Measurements from ENCODE around the gene RAB28. TPM values are rescaled to one million over a fixed set of nuclear protein-coding genes. Genes with fewer than 3 reads are reported as not detected.

The RAB28 gene
- total and polyA plus RNA-seq, 2 experiments from 2014 or later = 15.3 to 23.9 TPM

DNA sequence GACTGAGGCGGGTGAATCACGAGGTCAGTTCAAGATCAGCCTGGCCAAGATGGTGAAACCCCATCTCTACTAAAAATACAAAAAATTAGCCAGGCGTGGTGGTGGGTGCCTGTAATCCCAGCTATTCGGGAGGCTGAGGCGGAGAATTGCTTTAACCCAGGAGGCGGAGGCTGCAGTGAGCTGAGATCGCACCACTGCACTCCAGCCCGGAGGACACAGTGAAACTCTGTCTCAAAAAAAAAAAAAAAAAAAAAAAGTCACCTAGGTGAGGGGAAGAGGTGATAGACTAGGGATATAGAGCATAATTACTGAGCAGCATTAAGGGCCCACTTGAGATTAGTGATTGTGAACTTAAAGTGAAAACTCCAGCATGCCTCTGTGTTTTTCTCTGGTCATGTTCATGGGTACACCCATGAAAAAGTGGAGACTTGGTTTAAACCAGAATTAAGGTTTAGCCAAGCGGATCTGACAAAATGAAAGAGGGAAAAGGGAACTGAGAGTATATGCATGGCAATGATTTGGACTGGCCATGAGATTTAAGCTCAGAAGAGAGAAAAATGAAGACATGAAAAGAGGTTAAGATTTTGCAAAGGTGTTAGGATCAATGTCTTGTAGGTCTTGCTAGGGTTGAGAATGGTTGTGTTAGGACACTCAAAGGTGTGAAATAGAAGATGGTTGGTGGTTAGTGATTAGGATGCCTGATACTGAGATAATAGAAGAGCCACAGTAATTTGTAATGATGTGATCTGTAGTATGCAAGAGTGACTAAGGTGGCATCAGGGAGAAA is 105.0 kb downstream of the RAB28 start:
- no peak overlapping the region for H2AFZ ChIP-seq
- ATAC-seq = no peak
- no peak overlapping the region for H3K4me3 ChIP-seq
- H3K79me2 ChIP-seq (replicated peaks; ENCODE audit: insufficient read depth) = no peaks in the 10 kb centered on the region
- Mint-ChIP-seq H3K4me1 (no peaks in the 10 kb centered on the region), H3K36me3 (ENCODE audit: low read depth) (no peaks in the 10 kb centered on the region), H3K27me3 (ENCODE audit: insufficient read depth, low read depth, poor library complexity) (no peaks in the 10 kb centered on the region), H3K27ac (no peak overlapping the region), H3K4me3 (no peak overlapping the region), H3K9me3 (no peaks in the 10 kb centered on the region)
- H3F3A ChIP-seq (replicated peaks; ENCODE audit: low read depth) = no peaks in the 10 kb centered on the region
- TF ChIP-seq ZNF114 (CRISPR knock-in tag; IDR thresholded peaks at IDR 0.05) (no peak), STAT1 (IDR thresholded peaks at IDR 0.05; ENCODE audit: unreplicated experiment) (no peak), CREB1 (CRISPR knock-in tag; IDR thresholded peaks at IDR 0.05; ENCODE audit: low read depth) (no peak), JUNB (IDR thresholded peaks at IDR 0.05; ENCODE audit: unreplicated experiment) (no peak), CTCF (conservative IDR thresholded peaks at IDR 0.05; ENCODE audit: low read depth in 2 of 2) (no peak), EZH2phosphoT487 (IDR thresholded peaks at IDR 0.05; ENCODE audit: unreplicated experiment) (no peak), EZH2 (IDR thresholded peaks at IDR 0.05; ENCODE audit: low read depth, unreplicated experiment) (no peak)
- TF ChIP-seq, protein P1, sequence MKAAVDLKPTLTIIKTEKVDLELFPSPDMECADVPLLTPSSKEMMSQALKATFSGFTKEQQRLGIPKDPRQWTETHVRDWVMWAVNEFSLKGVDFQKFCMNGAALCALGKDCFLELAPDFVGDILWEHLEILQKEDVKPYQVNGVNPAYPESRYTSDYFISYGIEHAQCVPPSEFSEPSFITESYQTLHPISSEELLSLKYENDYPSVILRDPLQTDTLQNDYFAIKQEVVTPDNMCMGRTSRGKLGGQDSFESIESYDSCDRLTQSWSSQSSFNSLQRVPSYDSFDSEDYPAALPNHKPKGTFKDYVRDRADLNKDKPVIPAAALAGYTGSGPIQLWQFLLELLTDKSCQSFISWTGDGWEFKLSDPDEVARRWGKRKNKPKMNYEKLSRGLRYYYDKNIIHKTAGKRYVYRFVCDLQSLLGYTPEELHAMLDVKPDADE (IDR thresholded peaks at IDR 0.05) = no peak
- TF ChIP-seq, protein P2, sequence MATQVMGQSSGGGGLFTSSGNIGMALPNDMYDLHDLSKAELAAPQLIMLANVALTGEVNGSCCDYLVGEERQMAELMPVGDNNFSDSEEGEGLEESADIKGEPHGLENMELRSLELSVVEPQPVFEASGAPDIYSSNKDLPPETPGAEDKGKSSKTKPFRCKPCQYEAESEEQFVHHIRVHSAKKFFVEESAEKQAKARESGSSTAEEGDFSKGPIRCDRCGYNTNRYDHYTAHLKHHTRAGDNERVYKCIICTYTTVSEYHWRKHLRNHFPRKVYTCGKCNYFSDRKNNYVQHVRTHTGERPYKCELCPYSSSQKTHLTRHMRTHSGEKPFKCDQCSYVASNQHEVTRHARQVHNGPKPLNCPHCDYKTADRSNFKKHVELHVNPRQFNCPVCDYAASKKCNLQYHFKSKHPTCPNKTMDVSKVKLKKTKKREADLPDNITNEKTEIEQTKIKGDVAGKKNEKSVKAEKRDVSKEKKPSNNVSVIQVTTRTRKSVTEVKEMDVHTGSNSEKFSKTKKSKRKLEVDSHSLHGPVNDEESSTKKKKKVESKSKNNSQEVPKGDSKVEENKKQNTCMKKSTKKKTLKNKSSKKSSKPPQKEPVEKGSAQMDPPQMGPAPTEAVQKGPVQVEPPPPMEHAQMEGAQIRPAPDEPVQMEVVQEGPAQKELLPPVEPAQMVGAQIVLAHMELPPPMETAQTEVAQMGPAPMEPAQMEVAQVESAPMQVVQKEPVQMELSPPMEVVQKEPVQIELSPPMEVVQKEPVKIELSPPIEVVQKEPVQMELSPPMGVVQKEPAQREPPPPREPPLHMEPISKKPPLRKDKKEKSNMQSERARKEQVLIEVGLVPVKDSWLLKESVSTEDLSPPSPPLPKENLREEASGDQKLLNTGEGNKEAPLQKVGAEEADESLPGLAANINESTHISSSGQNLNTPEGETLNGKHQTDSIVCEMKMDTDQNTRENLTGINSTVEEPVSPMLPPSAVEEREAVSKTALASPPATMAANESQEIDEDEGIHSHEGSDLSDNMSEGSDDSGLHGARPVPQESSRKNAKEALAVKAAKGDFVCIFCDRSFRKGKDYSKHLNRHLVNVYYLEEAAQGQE (IDR thresholded peaks at IDR 0.05; ENCODE audit: unreplicated experiment) = no peak
- TF ChIP-seq, protein P3, sequence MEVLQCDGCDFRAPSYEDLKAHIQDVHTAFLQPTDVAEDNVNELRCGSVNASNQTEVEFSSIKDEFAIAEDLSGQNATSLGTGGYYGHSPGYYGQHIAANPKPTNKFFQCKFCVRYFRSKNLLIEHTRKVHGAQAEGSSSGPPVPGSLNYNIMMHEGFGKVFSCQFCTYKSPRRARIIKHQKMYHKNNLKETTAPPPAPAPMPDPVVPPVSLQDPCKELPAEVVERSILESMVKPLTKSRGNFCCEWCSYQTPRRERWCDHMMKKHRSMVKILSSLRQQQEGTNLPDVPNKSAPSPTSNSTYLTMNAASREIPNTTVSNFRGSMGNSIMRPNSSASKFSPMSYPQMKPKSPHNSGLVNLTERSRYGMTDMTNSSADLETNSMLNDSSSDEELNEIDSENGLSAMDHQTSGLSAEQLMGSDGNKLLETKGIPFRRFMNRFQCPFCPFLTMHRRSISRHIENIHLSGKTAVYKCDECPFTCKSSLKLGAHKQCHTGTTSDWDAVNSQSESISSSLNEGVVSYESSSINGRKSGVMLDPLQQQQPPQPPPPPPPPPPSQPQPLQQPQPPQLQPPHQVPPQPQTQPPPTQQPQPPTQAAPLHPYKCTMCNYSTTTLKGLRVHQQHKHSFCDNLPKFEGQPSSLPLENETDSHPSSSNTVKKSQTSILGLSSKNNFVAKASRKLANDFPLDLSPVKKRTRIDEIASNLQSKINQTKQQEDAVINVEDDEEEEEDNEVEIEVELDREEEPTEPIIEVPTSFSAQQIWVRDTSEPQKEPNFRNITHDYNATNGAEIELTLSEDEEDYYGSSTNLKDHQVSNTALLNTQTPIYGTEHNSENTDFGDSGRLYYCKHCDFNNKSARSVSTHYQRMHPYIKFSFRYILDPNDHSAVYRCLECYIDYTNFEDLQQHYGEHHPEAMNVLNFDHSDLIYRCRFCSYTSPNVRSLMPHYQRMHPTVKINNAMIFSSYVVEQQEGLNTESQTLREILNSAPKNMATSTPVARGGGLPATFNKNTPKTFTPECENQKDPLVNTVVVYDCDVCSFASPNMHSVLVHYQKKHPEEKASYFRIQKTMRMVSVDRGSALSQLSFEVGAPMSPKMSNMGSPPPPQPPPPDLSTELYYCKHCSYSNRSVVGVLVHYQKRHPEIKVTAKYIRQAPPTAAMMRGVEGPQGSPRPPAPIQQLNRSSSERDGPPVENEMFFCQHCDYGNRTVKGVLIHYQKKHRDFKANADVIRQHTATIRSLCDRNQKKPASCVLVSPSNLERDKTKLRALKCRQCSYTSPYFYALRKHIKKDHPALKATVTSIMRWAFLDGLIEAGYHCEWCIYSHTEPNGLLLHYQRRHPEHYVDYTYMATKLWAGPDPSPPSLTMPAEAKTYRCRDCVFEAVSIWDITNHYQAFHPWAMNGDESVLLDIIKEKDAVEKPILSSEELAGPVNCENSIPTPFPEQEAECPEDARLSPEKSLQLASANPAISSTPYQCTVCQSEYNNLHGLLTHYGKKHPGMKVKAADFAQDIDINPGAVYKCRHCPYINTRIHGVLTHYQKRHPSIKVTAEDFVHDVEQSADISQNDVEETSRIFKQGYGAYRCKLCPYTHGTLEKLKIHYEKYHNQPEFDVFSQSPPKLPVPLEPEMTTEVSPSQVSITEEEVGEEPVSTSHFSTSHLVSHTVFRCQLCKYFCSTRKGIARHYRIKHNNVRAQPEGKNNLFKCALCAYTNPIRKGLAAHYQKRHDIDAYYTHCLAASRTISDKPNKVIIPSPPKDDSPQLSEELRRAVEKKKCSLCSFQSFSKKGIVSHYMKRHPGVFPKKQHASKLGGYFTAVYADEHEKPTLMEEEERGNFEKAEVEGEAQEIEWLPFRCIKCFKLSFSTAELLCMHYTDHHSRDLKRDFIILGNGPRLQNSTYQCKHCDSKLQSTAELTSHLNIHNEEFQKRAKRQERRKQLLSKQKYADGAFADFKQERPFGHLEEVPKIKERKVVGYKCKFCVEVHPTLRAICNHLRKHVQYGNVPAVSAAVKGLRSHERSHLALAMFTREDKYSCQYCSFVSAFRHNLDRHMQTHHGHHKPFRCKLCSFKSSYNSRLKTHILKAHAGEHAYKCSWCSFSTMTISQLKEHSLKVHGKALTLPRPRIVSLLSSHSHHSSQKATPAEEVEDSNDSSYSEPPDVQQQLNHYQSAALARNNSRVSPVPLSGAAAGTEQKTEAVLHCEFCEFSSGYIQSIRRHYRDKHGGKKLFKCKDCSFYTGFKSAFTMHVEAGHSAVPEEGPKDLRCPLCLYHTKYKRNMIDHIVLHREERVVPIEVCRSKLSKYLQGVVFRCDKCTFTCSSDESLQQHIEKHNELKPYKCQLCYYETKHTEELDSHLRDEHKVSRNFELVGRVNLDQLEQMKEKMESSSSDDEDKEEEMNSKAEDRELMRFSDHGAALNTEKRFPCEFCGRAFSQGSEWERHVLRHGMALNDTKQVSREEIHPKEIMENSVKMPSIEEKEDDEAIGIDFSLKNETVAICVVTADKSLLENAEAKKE (CRISPR knock-in tag; IDR thresholded peaks at IDR 0.05) = no peak
- no peaks in the 10 kb centered on the region for H4K20me1 ChIP-seq (replicated peaks; ENCODE audit: insufficient read depth)
- no peak overlapping the region for H3K4me2 ChIP-seq
- no peaks in the 10 kb centered on the region for H3K27me3 ChIP-seq (ENCODE audit: insufficient read depth)
- no peak for DNase-seq (ENCODE audit: low spot score)
- no peaks in the 10 kb centered on the region for H3K9me2 ChIP-seq (ENCODE audit: insufficient read depth)
- no peaks in the 10 kb centered on the region for H3K4me1 ChIP-seq (ENCODE audit: insufficient read depth)
- no peaks in the 10 kb centered on the region for H3K36me3 ChIP-seq (ENCODE audit: insufficient read depth)
- no peak overlapping the region for H3K27ac ChIP-seq (ENCODE audit: low read depth)
